Measurements from ENCODE around the gene ERLIN1.

DNA sequence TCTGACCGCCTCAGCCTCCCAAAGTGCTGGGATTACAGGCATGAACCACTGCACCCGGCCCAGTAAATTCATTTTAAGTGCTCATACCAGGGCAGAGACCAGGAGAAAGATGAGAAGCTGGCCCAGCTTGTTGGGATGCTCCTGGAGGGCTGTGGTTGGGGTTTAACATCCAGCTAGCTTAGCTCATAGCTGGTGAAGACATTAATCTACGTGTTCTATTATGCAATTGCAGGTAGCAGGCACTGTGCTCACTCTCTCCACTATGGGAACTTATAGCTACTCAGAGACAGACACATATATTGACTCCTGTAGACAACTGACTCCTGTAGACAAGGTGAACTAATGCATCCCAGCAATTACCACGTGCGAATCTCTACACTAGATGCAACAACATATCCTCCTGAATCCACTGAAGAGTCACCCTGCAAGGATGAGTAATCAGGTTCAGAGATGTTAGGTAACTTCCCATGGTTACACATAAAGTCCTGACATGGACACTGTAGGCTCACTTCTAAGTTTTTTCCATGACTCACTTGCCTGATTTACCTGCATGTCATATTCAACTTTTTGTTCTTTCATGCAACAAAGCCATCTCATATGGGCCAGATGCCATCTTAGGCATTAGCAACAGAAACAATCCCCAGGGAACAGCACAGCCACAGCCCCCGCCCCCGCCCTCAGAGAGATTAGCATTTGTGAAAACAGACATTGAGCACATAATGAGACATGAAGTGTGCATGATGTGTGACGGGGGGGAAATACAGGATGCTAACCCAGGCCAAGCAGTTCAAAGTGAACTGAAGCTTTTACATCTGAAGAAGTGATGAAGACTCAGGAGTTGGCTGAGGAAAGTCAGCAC lies 37.2 kb downstream of the ERLIN1 start:
- TF ChIP-seq CTCF (conservative IDR thresholded peaks at IDR 0.05) (no peak), EZH2 (IDR thresholded peaks at IDR 0.05; ENCODE audit: low read depth) (no peak)

Measured in PC-9 (cell line).